RWPE1 (cell line): Measurements from ENCODE around the gene TRIM38.
"Not testable (repeated sequence)": the region's sequence is repeated elsewhere in the genome, so short reads cannot be mapped to it uniquely, and the experiment has no call there.

Source experiments
- CTCF ChIA-PET: fragments of 350-600 bp; sonication (Branson Sonifier 250); formaldehyde crosslinking; extraction: SDS; loops from one replicate; lab custom pipeline; 2021; lab: Yijun Ruan, JAX
- POLR2A ChIA-PET: fragments of 400-600 bp; formaldehyde crosslinking; extraction: SDS; loops from one replicate; lab custom pipeline; 2020; ENCODE audit warnings: antibody characterized with exemption; ENCODE audit not compliant: low non-redundant PET; lab: Yijun Ruan, JAX
- DNase-seq: peaks from one replicate; pipeline ENCODE4 v3.0.0; 2012; ENCODE audit warnings: low spot score
- H3K27ac ChIP-seq: fragments of 450-650 bp; 2 replicates; pipeline ENCODE4 v1.5.1; 2017
- CTCF ChIP-seq: fragments of 450-650 bp; conservative IDR thresholded peaks from 2 replicates; pipeline ENCODE4 v1.5.1; 2017; ENCODE audit warnings: low read depth, mild to moderate bottlenecking

TRIM38 gene

GRCh38 chr6:25928562-25929324 is 33.9 kb upstream of the TRIM38 start:
- TF ChIP-seq CTCF: no peak
- no peak for DNase-seq
- CTCF ChIA-PET: no interaction called here
- no peak overlapping the region for H3K27ac ChIP-seq
- POLR2A ChIA-PET: no interaction called here

GRCh38 chr6:25929785-25930184 is 32.8 kb upstream of the TRIM38 start:
- POLR2A ChIA-PET, H3K27ac ChIP-seq, DNase-seq, CTCF ChIA-PET: not testable (repeated sequence)

GRCh38 chr6:25930532-25931410 is 31.8 kb upstream of the TRIM38 start, which contains the start of gene SLC17A2:
SLC17A2 (minus strand) TSS chr6:25930691; CDS start chr6:25925796, 4,895 bp downstream.
- no peak within 1 kb of the TSS for H3K27ac ChIP-seq
- DNase-seq: no peak
- CTCF ChIA-PET: no interaction called here
- no peak for TF ChIP-seq CTCF
- POLR2A ChIA-PET: no interaction called here

- TF ChIP-seq CTCF: no peak
- POLR2A ChIA-PET: no interaction called here
- CTCF ChIA-PET: no interaction called here
- DNase-seq: no peak
- H3K27ac ChIP-seq: no peak overlapping the region
These were observed 31.2 kb upstream of the TRIM38 start for GRCh38 chr6:25931411-25931709.

GRCh38 chr6:25934156-25934555 is 28.4 kb upstream of the TRIM38 start:
- H3K27ac ChIP-seq: no peak overlapping the region
- DNase-seq: no peak
- ChIA-PET CTCF (interaction anchor here (0.6 kb wide), 1 partner anchor 425 kb away, joined by 3 read pairs; no protein-coding TSS in a partner anchor), POLR2A (no interaction called here)
- TF ChIP-seq CTCF: no peak

- DNase-seq: no peak
- no peak overlapping the region for H3K27ac ChIP-seq
- ChIA-PET POLR2A (no interaction called here), CTCF (no interaction called here)
- no peak for TF ChIP-seq CTCF
These were observed 27.8 kb upstream of the TRIM38 start for GRCh38 chr6:25934735-25935313.
